NCI-H526 (cell line): Measurements from ENCODE around the gene SLC6A19.

Source experiments
- DNase-seq, 2 experiments: peaks; one replicate each; lab custom pipeline; 2025; lab: John Stamatoyannopoulos, UW

Gene SLC6A19

DNA sequence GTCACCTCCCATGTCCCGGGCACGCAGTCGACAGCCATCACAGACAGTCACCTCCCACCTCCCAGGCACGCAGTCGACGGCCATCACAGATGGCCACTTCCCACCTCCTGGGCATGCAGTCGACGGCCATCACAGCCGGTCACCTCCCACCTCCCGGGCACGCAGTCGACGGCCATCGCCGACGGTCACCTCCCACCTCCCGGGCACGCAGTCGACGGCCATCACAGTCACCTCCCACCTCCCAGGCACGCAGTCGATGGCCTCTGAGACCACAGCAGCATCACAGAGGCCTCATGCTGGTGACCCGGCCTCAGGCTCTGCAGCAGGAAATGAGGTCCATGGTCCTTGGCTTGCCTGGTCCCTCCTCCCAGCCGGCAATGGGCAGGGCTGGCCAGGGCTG, 5.5 kb upstream of the SLC6A19 start:
- DNase-seq: no peak

DNA sequence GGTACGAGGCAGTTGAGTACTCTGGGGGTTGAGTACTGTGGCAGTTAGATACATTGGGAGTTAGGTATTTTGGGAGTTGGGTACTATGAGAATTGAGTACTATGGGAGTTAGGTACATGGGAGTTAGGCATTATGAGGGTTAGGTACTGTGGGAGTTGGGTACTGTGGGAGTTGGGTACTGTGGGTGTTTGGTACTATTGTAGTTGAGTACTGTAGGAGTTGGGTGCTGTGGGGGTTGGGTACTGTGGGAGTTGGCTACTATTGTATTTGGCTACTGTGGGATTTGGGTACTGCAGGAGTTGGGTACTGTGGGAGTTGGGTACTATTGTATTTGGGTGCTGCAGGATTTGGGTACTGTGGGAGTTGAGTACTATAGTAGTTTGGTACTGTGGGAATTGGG, 4.8 kb upstream of the SLC6A19 start:
- no peak for DNase-seq

DNA sequence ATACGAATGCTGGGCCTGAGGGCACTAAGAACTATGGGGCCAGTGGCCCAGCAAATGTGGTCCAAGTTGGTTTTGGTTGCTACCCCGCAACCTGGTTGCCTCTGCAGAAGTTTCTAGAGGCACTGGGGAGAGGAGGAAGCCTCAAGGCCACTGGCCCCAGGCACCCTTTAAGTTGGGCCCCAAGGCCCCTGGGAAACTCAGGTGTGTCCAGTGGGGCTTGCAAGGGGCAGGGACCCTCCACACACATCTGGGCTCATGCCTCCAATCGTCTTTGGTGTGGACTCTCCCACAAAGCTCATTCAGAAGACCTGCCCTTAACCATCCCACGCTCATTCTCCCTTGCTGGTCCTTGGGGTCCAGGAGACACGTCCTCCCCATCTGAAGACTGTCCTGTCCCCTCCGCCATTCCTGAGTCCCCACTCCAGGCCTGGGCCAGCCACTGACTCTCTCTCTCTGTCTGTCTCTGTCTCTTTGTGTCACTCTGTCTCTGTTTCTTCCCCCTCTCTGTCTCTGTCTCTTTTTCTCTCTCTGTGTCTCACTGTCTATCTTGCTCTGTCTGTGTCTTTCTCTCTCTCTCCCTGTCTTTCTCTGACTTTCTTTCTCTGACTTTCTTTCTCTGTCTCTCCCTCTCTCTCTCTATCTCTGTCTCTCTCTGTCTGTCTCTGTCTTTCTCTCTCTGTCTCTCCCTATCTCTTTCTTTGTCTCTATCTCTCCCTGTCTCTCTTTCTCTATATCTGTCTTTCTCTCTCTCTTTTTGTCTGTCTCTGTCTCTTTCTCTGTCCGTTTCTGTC, 3.3 kb upstream of the SLC6A19 start:
- no peak for DNase-seq

DNA sequence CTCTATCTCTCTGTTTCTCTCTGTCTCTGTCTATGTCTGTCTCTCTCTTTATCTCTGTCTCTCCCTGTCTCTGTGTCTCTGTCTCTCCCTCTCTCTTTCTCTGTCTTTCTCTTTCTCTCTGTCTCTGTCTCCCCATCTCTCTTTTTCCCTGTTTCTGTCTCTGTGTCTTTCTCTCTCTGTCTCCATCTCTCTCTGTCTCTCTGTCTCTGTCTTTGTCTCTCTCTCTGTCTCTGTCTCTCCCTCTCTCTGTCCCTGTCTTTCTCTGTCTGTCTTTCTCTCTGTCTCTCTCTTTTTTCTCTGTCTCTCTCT, 2.1 kb upstream of the SLC6A19 start:
- no peak for DNase-seq

DNA sequence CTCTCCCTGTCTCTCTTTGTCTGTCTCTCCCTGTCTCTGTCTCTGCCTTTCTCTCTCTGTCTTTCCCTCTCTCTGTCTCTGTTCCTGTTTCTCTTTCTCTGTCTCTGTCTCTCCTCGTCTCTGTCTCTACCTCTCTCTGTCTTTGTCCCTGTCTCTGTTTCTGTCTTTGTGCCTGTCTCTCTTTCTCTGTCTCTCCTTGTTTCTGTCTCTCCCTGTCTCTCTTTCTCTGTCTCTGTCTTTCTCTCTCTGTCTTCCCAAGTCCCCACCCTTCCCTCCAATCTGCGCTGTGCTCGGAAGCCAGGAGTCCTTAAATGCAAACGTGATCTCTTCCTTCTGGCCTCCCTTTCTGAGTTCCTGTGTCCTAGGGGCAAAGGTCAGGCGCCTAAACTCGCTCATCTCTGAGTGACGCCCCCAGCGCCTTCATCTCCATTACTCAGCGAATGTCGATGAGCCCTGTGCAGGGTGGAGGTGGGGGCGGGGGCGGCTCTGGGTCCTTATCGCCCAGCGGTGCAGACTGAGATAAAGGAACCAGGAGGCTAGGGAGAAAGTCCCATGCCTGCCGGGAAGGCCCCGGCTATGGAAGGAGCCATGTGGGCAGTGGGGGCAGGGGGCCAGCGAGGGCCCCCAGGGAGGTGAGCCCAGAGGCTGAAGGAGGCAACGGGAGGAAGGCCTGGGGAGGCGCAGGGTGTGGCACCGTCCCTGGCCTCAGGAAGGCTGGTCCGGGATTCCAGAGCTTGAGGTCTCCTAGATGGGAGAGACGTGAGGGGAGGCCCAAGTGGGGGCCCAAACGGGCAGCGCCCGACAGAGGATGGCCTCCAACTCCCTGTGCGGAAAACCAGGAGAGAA, 1.5 kb upstream of the SLC6A19 start:
- DNase-seq: no peak

DNA sequence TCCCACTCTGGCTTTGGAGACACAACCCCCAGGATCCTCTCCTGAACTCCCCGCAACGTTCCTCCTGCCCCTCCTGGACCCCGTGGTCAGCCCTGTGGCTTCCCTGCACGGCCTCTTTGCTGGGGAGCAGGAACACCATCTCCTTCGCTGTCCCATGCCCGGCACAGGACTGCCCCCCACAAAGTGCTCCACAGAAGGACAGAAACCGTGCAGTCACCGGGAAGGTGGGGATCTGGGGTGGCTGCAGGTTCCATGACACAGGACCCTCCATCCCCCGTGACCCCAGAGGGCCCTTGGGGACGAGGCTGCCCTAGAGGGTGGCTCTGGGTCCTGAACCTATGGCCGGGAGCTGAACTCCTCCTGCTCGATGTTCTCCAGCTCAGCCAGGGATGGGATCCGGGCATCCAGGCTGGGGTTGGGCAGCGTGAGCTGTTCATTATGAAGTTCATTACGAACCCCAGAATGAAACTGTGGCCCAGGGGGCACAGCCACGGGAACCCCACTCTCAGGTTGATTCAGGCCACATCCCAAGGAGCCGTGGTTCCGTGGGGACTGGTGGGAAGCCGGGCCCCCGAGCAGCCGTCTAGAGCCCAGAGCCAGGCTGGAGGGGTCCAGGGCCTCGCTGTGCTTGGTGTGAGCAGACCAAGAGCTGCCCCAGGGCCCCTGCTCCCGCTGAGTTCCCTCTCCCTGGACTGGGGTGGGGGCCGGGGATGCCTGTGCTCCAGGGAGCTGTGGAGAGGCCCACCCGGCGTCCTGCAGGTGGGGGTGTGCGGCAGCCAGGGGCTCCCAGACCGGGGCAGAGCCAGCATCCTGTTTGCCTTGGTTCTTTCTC, 684 bp upstream of the SLC6A19 start:
- no peak for DNase-seq

DNA sequence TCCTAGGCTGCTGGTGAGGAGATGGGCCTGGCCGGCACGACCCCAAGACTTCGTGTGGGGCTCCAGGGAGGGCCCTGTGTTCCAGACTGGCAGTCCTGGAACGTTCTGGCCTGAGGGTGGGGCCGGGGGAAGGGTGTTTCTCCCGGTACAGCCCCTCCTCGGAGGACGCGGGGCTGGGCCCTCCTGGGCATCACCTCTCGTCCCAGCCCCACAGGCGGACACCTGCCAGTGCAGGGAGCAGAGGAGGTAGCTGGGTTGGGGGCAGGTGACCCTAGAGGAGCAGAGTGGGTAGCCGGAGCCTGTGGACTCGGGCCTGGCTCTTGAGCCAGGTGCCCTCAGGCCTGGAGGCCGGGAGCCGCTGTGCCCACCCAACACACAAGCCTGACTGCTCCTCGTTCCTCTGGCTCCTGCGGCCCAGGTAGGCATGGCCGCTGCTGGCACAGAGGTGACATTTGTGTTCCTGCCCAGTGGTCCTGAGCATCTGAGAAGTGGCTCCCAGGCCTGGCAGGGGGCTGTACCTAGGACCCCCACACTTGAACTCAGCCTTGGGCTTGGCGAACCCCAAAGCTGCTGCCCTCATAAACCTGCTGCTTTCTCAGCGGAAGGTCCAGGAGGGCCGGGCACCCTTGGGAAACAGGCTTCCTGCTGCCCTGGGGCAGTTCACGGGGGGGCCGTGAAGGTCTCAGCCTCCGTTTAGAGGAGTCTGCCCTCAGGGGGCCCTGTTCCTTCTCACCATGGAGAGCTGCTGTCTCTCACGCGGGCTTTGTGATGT, 817 bp downstream of the SLC6A19 start:
- no peak for DNase-seq

DNA sequence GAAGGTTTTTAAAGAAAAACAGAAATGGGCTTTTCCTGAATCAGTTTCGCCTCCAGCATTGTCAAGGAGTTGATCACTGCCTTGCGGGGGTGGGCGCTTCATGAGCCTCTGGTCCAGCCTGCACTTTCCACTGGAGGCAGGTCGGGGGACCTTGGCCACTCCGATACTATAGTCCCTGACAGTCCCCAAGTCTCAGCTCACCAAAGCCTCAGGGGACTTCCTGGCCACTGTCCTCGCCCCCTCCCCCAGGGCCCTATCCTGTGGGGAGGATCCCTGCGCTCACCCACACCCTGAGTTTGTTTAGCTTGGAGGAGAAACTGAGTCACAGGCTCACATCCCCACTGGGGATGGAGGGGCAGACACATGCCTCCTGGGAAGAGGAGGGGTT, 1.4 kb downstream of the SLC6A19 start:
- no peak for DNase-seq

DNA sequence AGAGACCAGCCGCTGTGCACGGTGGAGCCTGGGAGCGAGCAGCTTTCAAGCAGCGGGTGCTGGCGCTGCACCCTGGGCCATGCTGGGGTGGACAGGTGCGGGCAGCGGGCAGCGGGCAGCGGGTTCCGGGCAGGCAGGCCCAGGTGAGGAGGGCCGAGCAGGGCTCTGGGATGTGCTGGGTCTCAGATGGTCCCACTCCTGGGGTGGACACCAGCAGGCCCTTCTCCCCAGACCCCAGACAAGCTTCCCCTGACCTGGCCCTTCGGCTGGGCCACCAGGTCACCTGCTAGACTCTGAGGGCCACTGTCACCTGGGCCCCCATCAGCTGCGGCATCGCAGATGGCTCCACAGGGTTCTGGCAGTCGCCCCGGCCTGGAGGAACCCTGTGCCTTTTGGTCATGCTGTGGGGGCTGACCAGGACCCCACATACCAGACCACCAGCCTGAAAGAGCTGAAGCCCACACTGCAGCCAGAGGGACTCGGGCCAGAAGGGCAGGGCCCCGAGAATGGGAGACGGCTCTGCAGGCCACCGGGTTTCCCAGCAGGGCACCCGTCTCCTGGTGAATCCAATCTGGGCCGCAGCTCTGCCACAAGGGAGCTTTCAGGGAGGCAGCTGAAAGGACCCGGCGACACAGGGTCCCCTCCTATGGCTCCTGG, 2.0 kb downstream of the SLC6A19 start:
- DNase-seq: no peak

DNA sequence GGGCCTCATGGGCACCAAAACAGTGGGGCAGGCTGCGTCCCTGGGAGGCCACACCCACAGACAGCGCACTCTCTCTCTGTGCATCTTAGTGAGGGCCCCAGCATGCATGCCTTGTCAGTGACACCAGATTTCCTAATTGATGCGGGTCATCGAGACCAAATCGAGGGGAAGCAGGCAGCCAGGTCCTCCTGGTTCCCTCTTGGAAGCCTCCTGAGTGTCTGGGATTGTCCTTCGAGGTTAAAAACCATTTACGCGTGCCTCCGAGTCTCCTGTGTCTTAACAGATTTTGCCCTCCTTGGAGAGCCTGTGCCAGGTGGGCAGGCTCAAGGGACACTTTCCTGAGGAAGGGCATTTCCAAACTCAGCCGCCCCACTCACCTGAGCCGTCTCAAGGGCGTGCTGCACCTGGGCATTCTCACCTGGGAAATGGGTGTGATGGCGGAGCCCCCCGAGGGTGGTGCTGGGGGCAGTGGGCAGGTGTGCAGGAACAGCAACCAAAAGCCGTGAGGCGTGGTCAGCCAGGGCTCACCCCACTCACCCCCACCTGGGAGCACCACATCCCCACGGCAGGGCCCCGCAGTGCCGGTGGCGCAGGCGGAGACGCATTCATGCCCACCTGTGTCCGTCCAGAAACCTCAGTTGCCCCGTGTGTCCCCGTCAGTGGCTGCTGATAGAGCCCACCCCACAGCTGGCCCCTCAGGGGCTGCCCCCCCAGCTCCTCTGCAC, 2.7 kb downstream of the SLC6A19 start:
- DNase-seq: no peak

DNA sequence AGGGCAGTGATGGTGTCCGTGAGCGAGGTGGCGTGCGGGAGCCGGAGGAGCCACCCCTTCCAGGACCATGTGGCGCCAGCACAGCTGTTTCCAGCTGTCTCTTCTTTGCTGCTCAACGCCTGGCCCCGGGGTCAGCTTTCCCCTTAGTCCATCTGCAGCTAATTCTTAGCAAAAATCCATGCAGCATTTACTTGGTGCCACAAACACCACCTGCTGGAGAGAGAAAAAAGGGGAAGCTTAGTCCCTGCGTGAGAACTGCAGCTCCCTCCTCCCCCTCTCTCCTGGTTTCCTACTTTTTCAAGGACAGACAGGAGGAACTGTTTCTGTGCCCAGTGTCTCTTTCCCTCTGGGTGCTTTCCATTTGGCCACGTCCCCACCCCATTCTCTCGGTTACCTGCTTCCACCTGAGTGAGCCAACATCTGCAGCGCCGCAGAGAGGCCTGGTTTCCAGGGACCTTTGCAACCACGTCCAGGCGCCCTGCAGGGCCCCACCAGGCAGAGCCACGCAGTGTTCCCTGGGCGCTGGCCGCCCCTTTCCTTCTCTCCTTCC, 3.4 kb downstream of the SLC6A19 start:
- DNase-seq: peak in 1 of 2 experiments; percentile 41

DNA sequence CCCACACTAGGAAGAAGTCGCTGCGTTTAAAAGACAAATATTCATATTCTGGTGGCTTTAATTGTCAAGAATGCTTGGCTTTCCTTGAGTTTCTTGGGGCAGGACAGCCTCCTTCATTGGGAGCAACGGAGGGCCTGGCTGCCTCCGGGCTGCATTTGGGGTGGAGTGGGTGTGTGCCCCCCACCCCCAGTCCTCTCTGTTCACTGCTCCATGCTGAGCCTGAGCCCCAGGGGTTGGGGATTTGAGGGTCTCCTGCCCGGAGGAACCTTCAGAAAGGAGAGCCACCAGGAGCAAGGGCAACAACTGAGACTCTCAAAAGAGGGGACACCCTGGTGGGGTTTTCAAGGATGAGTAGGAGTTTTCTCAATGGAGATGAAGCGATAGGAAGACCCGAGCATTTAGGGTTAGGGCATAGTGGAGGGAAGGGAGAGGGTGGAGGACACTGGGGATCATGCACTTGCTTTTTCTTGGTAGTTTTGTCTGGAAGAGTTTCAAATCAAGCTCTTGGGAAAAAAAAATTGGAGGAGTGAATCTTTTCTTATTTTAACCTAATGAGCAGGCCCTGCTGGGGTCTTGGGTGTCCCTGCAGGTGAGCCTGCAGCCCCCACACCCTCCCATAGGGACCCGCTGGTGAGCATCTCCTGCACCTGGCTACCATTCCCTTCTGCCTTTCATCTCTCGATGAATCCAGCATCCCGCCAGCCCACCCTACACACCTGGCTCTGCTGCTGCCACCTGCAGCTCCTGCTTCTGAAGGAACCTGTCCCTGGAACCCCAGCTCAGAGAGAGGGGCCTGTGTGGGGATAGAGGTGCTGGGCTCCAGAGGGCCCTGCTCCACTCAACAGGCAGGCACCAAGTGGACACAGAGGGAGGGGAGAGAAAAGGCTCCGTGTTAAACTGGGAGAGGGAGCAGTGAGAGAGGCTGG, 4.1 kb downstream of the SLC6A19 start:
- DNase-seq: no peak

DNA sequence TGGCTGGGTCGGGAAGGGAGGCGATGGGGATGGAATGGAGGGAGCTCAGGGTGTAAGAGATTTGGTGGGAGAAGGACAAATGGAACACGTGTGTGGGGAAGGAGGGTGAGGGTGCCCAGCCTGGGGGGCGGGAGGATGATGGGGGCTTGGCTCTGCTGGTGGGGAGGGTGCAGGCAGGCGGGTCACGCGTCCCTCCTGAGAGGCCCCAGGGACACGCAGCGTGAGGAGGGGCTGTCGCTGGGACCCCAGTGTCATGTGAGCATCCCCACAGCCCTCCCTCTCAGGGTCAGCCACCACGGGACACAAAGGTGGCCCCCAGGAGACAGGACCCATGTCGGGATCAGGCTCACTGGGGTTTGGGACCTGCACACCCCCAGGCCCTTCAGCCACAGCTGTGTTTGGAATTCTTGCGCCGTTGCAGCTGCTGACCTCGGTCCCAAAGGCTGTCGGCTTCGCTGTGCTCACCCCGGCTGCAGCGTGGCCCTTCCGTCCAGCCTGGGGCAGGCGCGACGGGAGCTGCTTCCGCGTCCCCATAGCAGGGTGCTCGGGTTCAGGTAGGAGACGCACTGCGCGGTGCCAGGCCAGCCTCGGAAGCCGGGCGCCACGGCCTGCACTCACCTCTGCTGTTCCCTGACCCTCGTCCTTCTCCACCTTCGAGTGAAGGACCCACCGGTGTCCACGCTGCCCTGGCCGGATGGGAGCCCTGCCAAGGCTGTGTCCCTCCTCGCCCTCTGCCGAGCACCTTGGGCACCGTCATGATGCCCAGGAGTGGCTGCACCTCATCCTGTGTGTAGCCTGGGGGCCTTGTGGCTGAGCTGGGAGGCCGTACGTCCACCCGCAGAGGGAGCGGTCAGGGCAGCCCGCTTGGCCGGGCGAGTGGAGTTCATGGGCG, 5.4 kb downstream of the SLC6A19 start:
- DNase-seq: no peak

DNA sequence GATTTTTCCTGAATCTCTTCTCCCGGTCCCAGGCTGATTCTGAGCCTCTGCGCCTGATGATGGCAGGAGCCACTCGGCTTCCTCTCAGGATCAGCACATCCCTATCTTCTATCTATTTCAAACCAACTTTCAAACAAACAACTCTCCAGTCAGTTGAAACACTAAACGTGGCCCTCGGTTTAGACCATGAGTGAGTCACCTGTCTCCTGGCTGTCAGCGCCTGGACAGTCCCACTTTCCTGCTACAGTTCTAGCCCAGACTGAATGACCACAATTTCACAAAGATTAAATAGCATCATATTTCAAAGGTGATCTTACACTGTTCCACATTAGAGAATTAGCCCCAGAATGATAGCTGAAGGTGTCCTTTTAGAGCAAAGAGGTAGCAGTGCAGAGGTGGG, 6.2 kb downstream of the SLC6A19 start:
- DNase-seq: no peak

DNA sequence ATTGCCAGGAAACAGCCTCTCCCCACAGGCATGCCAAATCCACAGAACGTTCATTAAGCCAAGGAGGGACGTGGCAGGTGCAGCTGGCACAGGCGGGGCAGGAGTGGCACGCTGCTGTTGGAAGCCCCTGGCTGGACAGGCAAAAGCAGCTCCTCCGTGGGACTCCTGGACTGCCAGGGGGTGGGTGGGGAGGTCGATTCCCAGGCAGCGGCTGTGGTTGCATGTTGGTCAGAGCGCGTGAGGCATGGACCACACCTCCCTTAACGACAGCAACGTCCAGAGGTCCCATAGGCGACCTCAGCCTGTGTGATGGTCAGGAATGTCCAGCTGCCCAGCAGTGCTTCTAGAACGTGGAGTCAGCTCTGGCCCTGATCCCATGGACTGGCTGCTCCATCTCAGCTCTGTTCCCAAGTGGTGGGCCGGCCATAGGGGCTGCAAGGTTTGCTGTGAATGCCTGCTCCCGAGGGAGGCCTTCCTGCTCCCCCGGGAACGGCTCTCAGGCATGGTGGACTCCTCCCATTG, 6.9 kb downstream of the SLC6A19 start:
- no peak for DNase-seq

DNA sequence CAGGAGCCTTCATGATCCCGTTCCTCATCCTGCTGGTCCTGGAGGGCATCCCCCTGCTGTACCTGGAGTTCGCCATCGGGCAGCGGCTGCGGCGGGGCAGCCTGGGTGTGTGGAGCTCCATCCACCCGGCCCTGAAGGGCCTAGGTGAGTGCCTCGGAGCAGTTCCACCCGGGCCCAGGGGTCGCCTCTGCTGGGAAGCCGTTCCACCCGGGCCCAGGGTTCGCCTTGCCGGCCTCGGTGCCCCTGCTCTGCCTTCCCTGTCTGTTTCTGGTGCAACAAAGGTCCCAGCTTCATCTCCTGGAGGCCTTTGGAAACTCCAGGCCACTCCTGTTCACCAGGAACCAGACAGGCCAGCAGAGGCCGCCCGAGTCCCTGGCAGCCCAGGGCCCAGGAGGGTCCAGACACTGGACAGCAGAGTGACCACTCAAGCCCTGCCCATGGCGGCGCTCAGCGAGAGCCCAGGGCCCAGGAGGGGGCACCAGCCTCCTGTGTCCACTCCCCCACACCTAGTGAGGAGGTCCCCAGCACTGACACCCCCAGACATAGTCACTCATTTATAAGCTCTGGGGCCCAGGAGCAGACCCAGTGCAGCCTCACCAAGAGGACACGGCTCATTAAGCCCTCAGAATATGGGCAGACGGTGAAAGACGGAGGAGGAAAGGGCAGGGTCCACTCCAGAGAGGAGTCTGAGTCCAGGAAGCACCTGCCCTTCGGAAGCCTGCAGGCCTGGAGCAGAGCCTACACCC, 7.5 kb downstream of the SLC6A19 start:
- DNase-seq: peak in 1 of 2 experiments; percentile 56

DNA sequence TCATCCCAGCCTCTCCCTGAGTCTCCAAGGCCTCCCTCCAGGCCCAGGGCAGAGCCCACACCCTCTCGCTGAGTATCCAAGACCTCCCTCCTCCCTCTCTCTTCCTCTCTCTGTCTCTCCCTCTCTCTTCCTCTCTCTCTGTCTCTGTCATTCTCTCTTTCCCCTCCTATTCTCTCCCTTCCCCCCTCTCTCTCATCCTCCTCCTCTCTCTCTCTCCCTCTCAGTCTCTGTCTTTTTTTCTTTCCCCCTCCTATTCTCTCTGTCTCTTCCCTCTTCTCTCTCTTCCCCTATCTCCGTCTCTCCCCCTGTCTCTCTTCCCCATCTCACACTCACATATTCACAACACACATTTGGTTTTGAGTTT, 8.1 kb downstream of the SLC6A19 start:
- no peak for DNase-seq
